GM19455 (cell line): ENCODE measurements around the gene SPRED2.
A peak's percentile ranks its signal among the peaks of the same experiment; 100 is the strongest.

Experiments
- ATAC-seq: cut with Tn5 transposase; IDR thresholded peaks from one replicate; pipeline ENCODE4 v1.9.1; 2021; ENCODE audit not compliant: unreplicated experiment

Gene SPRED2

GRCh38 chr2:65415091-65415490 lies 17.3 kb downstream of the SPRED2 start:
- no peak for ATAC-seq

- ATAC-seq = no peak
These were observed 18.8 kb downstream of the SPRED2 start for GRCh38 chr2:65413610-65414009.

GRCh38 chr2:65413106-65413505 lies 19.3 kb downstream of the SPRED2 start:
- no peak for ATAC-seq

- ATAC-seq = no peak
These were observed 21.2 kb downstream of the SPRED2 start for GRCh38 chr2:65411056-65411795.

GRCh38 chr2:65409045-65409444 lies 23.4 kb downstream of the SPRED2 start:
- ATAC-seq = no peak

- ATAC-seq = no peak
These were observed 25.2 kb downstream of the SPRED2 start for GRCh38 chr2:65407240-65407639.

GRCh38 chr2:65404988-65405697 lies 27.3 kb downstream of the SPRED2 start:
- no peak for ATAC-seq

- ATAC-seq = no peak
These were observed 28.9 kb downstream of the SPRED2 start for GRCh38 chr2:65403529-65403915.

- no peak for ATAC-seq
These were observed 29.4 kb downstream of the SPRED2 start for GRCh38 chr2:65402780-65403528.

- ATAC-seq = no peak
These were observed 30.1 kb downstream of the SPRED2 start for GRCh38 chr2:65402323-65402722.

GRCh38 chr2:65397122-65397521 lies 35.3 kb downstream of the SPRED2 start:
- ATAC-seq = no peak

GRCh38 chr2:65396348-65397026 lies 35.9 kb downstream of the SPRED2 start:
- ATAC-seq = no peak

- no peak for ATAC-seq
These were observed 36.6 kb downstream of the SPRED2 start for GRCh38 chr2:65395621-65396347.

GRCh38 chr2:65393743-65394422 lies 38.5 kb downstream of the SPRED2 start:
- peak; percentile 32 for ATAC-seq

- no peak for ATAC-seq
These were observed 39.4 kb downstream of the SPRED2 start for GRCh38 chr2:65393046-65393445.

- no peak for ATAC-seq
These were observed 39.8 kb downstream of the SPRED2 start for GRCh38 chr2:65392609-65393008.

- ATAC-seq = peak; percentile 72
These were observed 42.3 kb downstream of the SPRED2 start for GRCh38 chr2:65390134-65390533.

GRCh38 chr2:65389476-65389875 lies 42.9 kb downstream of the SPRED2 start:
- ATAC-seq = no peak

- ATAC-seq = no peak
These were observed 43.6 kb downstream of the SPRED2 start for GRCh38 chr2:65388596-65389390.
